GM19043 (cell line): ENCODE measurements around the gene TNFRSF25.

ENCODE experiments used
- ATAC-seq: cut with Tn5 transposase; IDR thresholded peaks from one replicate; pipeline ENCODE4 v1.9.1; 2021; ENCODE audit warnings: low read depth; ENCODE audit not compliant: unreplicated experiment

The TNFRSF25 gene, protein sequence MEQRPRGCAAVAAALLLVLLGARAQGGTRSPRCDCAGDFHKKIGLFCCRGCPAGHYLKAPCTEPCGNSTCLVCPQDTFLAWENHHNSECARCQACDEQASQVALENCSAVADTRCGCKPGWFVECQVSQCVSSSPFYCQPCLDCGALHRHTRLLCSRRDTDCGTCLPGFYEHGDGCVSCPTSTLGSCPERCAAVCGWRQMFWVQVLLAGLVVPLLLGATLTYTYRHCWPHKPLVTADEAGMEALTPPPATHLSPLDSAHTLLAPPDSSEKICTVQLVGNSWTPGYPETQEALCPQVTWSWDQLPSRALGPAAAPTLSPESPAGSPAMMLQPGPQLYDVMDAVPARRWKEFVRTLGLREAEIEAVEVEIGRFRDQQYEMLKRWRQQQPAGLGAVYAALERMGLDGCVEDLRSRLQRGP

GRCh38 chr1:6466023-6466422, at the start of gene TNFRSF25:
Gene TNFRSF25, minus strand, starts transcription at chr1:6466173. Its CDS starts 66 bp downstream, at chr1:6466107.
- no peak for ATAC-seq

DNA sequence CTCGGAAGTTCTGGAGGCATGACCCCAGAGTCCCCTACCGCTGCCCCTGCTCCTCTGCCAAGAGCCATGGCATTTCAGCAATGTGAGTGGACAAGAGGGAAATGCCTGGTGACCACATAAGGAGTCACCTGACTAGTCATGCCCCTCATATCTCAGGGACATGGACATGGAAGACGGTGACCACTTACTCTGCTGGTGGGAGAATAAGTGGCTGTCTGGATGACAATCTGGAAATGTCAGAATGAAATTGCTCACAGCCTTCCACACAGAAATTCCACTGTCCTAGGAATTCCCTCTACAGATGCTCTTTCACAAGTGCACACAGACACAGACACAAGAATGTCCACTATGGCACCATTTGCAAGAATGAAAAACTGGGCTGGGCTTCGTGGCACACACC, 49.8 kb upstream of the TNFRSF25 start:
- no peak for ATAC-seq

DNA sequence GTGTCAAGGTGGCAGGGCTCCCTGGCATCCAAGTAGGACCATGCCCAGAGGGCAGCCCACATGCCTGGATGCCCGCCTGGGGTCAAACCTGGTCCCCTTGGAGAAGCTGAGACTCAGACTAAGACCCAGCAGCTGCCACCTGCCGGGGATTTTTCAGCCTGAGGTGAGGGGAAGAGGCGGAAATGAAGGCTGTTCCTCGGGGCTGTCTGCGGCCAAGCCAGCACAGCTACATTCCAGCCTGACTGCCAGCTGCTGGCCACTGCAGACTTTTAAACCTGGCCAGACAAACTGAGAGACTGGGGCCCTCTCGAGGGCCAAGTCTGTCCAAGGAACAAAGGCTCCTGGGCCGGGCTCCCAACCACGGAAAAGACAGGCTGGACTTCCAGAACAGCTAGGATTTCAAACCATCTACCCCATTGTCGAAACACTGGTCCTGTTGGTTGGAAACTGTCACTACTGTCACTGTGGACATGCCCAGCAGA, 47.4 kb upstream of the TNFRSF25 start:
- no peak for ATAC-seq

GRCh38 chr1:6512908-6513280, 46.9 kb upstream of the TNFRSF25 start:
- ATAC-seq, result no peak

GRCh38 chr1:6512245-6512907, 46.4 kb upstream of the TNFRSF25 start:
- no peak for ATAC-seq

- no peak for ATAC-seq
These were observed 45.7 kb upstream of the TNFRSF25 start for GRCh38 chr1:6511561-6512244.

DNA sequence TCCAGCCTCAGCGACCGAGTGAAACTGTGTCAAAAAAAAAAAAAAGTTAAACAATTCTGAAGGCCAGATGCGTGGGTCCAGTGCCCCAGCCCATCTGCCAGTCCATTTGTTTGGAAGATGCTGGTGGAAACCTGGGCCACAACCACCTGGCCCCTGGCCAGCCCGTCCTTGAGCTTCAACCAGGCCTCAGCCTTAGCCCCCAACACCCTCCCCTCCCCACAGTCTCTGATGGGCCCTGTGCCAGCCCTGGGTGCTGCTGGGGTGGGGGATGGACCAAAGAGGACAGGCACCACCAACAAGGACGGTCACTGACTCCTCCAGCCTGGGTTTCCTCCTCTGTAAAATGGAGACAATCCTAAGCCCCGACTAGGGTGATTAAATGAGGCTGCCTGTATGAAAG, 45.1 kb upstream of the TNFRSF25 start:
- ATAC-seq, result no peak

DNA sequence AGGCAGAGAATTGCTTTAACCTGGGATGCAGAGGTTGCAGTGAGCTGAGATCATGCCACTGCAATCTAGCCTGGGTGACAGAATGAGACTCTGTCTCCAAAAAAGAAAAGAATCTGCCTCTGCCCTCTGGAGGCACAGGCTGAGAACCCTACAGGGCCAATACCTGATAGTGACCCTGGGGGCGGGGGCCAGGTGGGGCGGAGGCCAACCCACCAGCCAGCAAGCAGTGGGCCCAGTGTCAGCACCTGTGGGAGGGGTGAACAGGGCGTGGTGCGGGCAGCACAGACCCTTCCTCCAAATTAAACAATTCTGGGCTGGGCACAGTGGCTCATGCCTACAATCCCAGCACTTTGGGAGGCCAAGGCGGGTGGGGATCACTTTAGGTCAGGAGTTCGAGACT, 44.5 kb upstream of the TNFRSF25 start:
- no peak for ATAC-seq

GRCh38 chr1:6509919-6510291, 43.9 kb upstream of the TNFRSF25 start:
- ATAC-seq, result no peak

- no peak for ATAC-seq
These were observed 43.4 kb upstream of the TNFRSF25 start for GRCh38 chr1:6509220-6509918.

DNA sequence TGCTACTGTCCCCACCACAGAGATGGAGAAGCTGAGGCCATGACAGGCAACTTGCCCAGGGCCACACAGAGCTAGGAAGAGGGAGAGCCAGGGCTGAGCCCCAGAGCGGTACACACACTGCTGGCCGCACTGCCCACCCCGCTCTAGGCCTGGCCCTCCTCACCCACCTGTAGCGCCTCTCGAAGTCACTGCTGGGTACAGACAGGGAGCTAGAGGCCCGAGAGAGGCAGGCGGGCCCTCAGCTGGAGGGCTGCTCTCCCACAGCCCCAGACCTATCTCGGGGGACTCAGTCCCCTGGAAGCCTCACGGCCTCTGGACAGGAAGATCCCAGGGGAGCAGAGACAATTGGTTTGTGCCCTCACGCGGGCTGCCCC, 42.8 kb upstream of the TNFRSF25 start:
- ATAC-seq, result no peak

DNA sequence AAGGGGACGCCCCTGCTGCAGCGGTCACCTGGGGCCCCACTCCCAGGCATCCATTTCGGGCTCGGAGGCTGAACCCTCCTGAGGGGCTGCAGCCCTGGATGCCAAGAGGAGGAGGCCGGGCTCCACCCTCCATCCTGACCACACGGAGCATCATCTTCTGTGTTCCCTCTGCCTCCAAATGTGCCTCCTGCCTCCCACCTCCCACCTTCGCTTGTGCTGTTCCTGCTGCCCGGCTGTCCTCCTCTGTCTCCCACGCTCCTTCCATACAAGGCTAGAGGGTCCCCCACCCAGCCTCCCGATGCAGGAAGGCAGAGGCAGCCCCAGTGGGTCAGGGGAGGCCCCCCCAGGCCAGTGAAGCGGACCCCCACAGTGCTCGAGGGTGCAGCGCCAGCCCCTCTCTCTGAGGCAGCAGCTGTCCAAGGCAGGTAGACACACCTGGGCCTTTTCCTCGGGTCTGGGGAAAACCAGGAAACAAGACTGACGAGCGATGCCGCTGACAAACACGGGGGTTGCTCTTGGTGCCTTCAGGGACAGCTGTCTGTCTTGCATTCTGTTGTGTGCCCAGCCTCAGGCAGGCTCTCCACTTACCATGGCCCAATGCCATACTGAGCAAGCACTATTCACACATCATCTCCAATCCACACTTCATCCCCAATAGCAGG, 42.3 kb upstream of the TNFRSF25 start:
- no peak for ATAC-seq

GRCh38 chr1:6507461-6507911, 41.5 kb upstream of the TNFRSF25 start:
- no peak for ATAC-seq

DNA sequence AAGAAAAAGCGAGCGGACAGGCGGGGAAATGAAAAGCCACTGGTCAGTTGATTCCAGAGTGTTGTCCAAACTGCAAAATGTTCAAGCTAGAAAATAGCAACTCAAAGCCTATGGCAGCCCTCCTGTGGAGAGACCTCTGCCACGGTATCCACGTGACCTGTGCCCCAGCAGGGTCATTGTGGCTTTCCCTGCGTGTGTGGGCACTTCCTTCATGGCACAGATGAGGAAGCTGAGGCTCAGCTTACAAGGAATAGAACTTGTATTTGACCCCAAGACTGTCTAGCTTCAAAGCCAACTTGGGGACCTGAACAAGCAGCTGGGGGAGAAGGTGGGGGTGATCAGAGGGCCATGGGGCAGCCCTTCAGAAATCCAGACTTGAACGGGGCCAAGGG, 41.1 kb upstream of the TNFRSF25 start:
- no peak for ATAC-seq

DNA sequence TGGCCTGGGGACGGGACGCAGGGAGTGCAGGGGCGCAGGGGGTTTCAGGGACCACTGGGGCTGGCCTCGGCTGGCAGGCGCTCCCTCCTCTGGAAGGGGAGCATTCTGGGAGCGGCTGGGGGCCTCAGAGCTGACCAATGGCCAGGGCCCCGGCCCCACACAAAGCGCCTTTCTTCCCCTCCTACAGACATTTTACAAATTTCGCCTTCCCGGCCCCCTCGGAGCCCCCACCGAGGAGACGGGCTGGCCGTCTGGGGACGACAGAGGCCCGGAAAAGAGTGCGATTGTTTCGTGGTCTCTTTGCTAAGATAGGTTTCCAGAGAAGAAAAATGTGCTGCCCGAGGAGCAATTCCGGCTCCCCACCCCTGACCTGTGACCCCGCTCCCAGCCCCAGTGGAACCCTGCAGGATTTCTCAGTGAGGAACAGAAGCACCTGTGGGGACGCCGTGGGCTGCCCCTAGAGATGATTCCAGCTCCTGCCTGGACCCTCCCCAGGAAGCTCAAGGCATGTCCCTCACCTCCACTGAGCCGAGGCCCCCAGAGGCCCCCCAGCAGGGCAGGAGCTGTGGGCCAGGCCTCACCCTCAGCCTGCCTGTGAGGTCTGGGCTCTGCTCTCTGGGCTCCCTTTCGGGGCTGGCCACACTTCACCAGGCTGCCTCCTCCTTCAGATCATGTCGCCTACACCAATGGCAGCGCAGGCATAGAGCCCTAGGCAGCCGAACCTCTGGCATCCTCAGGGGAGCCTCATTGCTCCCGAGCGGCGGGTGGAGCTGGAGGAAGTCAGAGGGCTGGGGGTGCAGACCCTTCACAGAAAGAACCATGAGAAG, 40.5 kb upstream of the TNFRSF25 start:
- no peak for ATAC-seq

DNA sequence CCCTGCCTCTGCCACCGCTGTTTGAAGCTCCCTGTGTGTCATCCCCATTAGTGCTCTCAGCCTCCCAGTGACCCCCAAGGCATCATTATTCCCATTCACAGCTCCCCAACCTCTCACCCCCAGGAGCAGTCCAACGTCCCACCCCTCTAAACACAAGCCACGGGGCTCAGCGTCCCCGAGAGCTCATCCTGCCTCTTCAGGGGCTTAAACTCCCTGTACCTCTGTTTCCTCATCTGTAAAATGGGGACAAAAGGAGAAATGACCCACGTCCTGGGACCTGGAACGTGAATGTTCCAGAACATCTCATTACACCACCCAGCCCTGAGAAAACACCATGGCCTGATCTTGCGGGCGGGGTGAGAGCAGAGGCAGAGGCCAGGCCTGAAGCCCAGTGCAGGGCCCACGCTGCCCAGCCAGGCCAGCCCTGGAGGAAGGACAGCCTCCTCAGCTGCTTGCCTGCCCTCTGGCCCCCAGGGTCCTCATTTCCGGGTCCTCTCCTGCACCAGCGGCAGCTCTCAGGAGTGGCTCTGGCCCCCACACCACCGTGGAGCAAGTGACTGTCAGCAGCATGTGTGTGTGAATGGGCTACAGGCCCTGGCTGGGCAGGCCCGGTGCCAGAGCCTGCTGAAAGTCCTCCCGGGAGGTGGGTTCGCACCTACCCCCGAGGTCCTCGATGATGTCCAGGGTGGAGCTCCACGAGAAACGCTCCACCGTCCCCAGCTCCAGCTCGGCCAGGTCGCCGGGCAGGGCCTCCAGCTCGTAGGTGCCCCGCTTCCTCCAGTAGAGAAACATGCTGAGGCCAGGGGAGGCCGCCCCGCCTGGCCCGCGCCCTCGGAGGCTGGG, 39.6 kb upstream of the TNFRSF25 start:
- ATAC-seq, result no peak

DNA sequence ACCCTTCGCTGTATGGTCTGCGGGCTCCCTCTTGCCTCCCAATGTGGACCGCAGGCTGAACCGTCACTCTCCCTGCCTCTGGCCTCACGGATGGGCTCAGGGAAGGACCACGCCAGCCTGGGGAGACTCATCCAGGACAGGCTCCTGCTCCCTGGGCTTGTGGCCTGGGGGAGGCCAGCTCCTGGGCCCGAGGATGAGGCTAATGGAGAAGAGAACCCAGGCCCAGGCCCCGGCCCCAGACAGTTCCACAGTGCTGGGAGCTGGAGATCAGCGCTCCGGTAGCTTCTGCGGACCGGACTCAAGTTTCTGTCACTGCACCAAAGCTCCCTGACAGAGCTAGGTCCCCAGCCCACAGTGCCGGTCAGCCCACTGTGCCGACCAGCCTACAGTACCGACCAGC, 38.9 kb upstream of the TNFRSF25 start:
- ATAC-seq, result no peak

- no peak for ATAC-seq
These were observed 38.1 kb upstream of the TNFRSF25 start for GRCh38 chr1:6503884-6504602.
